Esophagus squamous epithelium (tissue), 5 donors: ENCODE results near the gene TNNC1. TPM values are rescaled to one million over a fixed set of nuclear protein-coding genes. Genes with fewer than 3 reads are reported as not detected.

Experiments
- DNase-seq: peaks from one replicate; lab custom pipeline; 2025; lab: John Stamatoyannopoulos, UW
- H3K27ac ChIP-seq, 4 donors: fragments of 200-600 bp; sonication (generic); one replicate each; pipeline ENCODE4 v1.5.1; 2016 to 2019; ENCODE audit warnings: mild to moderate bottlenecking in 1 of 4
- H3K27me3 ChIP-seq, 4 donors: fragments of 200-600 bp; sonication (generic); 1 replicate in 3 of 4; 2 replicates in 1 of 4; pipeline versions ENCODE4 v1.5.1 to v1.6.0; 2017 to 2021; ENCODE audit warnings: antibody characterized with exemption in 1 of 4
- H3K36me3 ChIP-seq, 3 donors: fragments of 200-600 bp; sonication (generic); one replicate each; pipeline ENCODE4 v1.5.1; 2016 to 2019
- H3K4me1 ChIP-seq, 3 donors: fragments of 200-600 bp; sonication (generic); one replicate each; pipeline ENCODE4 v1.5.1; 2017 to 2019
- H3K4me3 ChIP-seq, 4 donors: fragments of 200-600 bp; sonication (generic); 1 replicate in 3 of 4; 2 replicates in 1 of 4; pipeline ENCODE4 v1.5.1; 2016 to 2019; ENCODE audit warnings: mild to moderate bottlenecking in 2 of 4, moderate library complexity in 1 of 4
- H3K9me3 ChIP-seq, 3 donors: fragments of 200-600 bp; sonication (generic); one replicate each; pipeline ENCODE4 v1.5.1; 2016 to 2019
- CTCF ChIP-seq, 6 experiments: fragments of 450-650 bp in 4 of 6; fragments of 200-600 bp in 2 of 6; sonication (generic) in 2 of 6; IDR thresholded peaks; one replicate each; pipeline ENCODE4 v1.5.1; 2016 to 2019; ENCODE audit warnings: antibody characterized with exemption in 6 of 6, mild to moderate bottlenecking in 4 of 6, moderate library complexity in 4 of 6
- POLR2A ChIP-seq, 4 donors: fragments of 450-650 bp; IDR thresholded peaks; one replicate each; pipeline ENCODE4 v1.6.1; 2017; ENCODE audit warnings: antibody characterized with exemption in 4 of 4, mild to moderate bottlenecking in 4 of 4, moderate library complexity in 3 of 4
- WGBS, 2 donors: methylation state at CpG; one replicate each; pipeline ENCODE4 v1.1.5; 2018; 5-methylcytosine and 5-hydroxymethylcytosine counted together
- intact Hi-C: fragments of 100-400 bp; cut with DNase I; formaldehyde crosslinking; loops from one replicate; pipeline ENCODE4 v1.15.0; 2022
- total RNA-seq, 4 donors: library from RNA; depleted of rRNA; stranded (reverse); fragments of >200 nt; gene quantifications; one replicate each; pipeline ENCODE4 v1.1.0, GENCODE V29; 2016
- donor health status: DM: yes; HTN: yes; CAD: no.

TNNC1 gene
- total RNA-seq, 4 donors from 2014 or later: 4.1 TPM; not detected in 3

GRCh38 chr3:52498137-52499054 is 44.6 kb upstream of the TNNC1 start:
- H3K27me3 ChIP-seq: no peaks in the 10 kb centered on the region
- DNase-seq: no peak
- no peak overlapping the region for H3K4me3 ChIP-seq
- peak overlapping the region in 2 of 4 donors; percentile 43 to 74 for H3K27ac ChIP-seq
- WGBS, 2 donors: 59 to 76% methylated on average over 12 to 14 of the region's 24 CpGs
- intact Hi-C loops: no loop called here
- peaks cover 10 to 56% (median 26%) of the 10 kb centered on the region in 3 donors for H3K4me1 ChIP-seq
- TF ChIP-seq CTCF (IDR thresholded peaks at IDR 0.05) (no peak), POLR2A (IDR thresholded peaks at IDR 0.05) (peak in 1 of 4 donors; percentile 7)
- H3K9me3 ChIP-seq: no peaks in the 10 kb centered on the region
- H3K36me3 ChIP-seq: peaks cover 0 to 4% (median 0%) of the 10 kb centered on the region in 3 donors

- peaks cover 10 to 80% (median 32%) of the 10 kb centered on the region in 3 donors for H3K4me1 ChIP-seq
- 52 to 58% methylated on average over 2 to 4 of the region's 16 CpGs for WGBS, 2 donors
- H3K4me3 ChIP-seq: peak overlapping the region in 3 of 4 donors; percentile 30 to 63 (median 42)
- intact Hi-C loops: no loop called here
- peak overlapping the region; percentile 45 to 88 (median 72) for H3K27ac ChIP-seq
- no peak for DNase-seq
- no peaks in the 10 kb centered on the region for H3K9me3 ChIP-seq
- no peak for TF ChIP-seq POLR2A (IDR thresholded peaks at IDR 0.05)
- no peak for TF ChIP-seq CTCF (IDR thresholded peaks at IDR 0.05)
- H3K36me3 ChIP-seq: peaks cover 13 to 28% (median 22%) of the 10 kb centered on the region in 3 donors
- H3K27me3 ChIP-seq: no peaks in the 10 kb centered on the region
Observed at GRCh38 chr3:52495777-52496602, 42.1 kb upstream of the TNNC1 start.

- no peak for DNase-seq
- Histone ChIP-seq H3K27me3 (no peaks in the 10 kb centered on the region), H3K9me3 (no peaks in the 10 kb centered on the region), H3K4me1 (peaks cover 10 to 90% (median 40%) of the 10 kb centered on the region in 3 donors), H3K27ac (peak within 1 kb of the TSS; percentile 45 to 88 (median 72)), H3K36me3 (peaks cover 20 to 38% (median 32%) of the 10 kb centered on the region in 3 donors), H3K4me3 (peak within 1 kb of the TSS in 3 of 4 donors; percentile 30 to 63 (median 42))
- TF ChIP-seq POLR2A (IDR thresholded peaks at IDR 0.05) (no peak), CTCF (IDR thresholded peaks at IDR 0.05) (no peak)
- WGBS, 2 donors: 31 to 75% methylated on average over 5 to 7 of the region's 25 CpGs
- intact Hi-C loops: no loop called here
Observed at GRCh38 chr3:52494886-52495495, 41.1 kb upstream of the TNNC1 start, which contains the start of gene STAB1. Gene STAB1 (plus strand): TSS chr3:52495338. CDS start chr3:52495414, 76 bp downstream.

GRCh38 chr3:52494445-52494844 is 40.6 kb upstream of the TNNC1 start:
- no peak for DNase-seq
- 81 to 85% methylated on average over 3 to 4 of the region's 7 CpGs for WGBS, 2 donors
- no peaks in the 10 kb centered on the region for H3K9me3 ChIP-seq
- intact Hi-C loops: no loop called here
- H3K36me3 ChIP-seq: peaks cover 26 to 43% (median 37%) of the 10 kb centered on the region in 3 donors
- H3K27ac ChIP-seq: peak overlapping the region in 3 of 4 donors; percentile 65 to 88 (median 80)
- no peak for TF ChIP-seq POLR2A (IDR thresholded peaks at IDR 0.05)
- no peak for TF ChIP-seq CTCF (IDR thresholded peaks at IDR 0.05)
- peaks cover 10 to 95% (median 45%) of the 10 kb centered on the region in 3 donors for H3K4me1 ChIP-seq
- H3K27me3 ChIP-seq: no peaks in the 10 kb centered on the region
- peak overlapping the region in 1 of 4 donors; percentile 63 for H3K4me3 ChIP-seq
